Sigmoid colon (tissue), 7 donors: ENCODE results near the gene PICK1. TPM values are rescaled to one million over a fixed set of nuclear protein-coding genes. Genes with fewer than 3 reads are reported as not detected.

Experiments
- DNase-seq: peaks from one replicate; pipeline ENCODE4 v3.0.0-alpha.2; 2019
- H3K27ac ChIP-seq, 4 donors: fragments of 200-600 bp; sonication (generic); one replicate each; pipeline ENCODE4 v1.5.1; 2016 to 2019; ENCODE audit warnings: mild to moderate bottlenecking in 1 of 4
- H3K27me3 ChIP-seq, 3 donors: fragments of 200-600 bp; sonication (generic); one replicate each; pipeline ENCODE4 v1.5.1; 2019; ENCODE audit warnings: mild to moderate bottlenecking in 1 of 3
- H3K36me3 ChIP-seq, 4 donors: fragments of 200-600 bp; sonication (generic); one replicate each; pipeline ENCODE4 v1.5.1; 2016 to 2019
- H3K4me1 ChIP-seq, 4 donors: fragments of 200-600 bp; sonication (generic); one replicate each; pipeline ENCODE4 v1.5.1; 2017 to 2019
- H3K4me3 ChIP-seq, 4 donors: fragments of 200-600 bp; sonication (generic); one replicate each; pipeline ENCODE4 v1.5.1; 2017 to 2019; ENCODE audit warnings: mild to moderate bottlenecking in 2 of 4, moderate library complexity in 1 of 4
- H3K9me3 ChIP-seq, 4 donors: fragments of 200-600 bp in 3 of 4; sonication (generic) in 3 of 4; one replicate each; pipeline versions ENCODE4 v1.5.1 to v1.6.1; 2013 to 2019
- CTCF ChIP-seq, 4 experiments: fragments of 450-650 bp in 3 of 4; fragments of 200-600 bp in 1 of 4; IDR thresholded peaks; one replicate each; pipeline ENCODE4 v1.5.1; 2016 to 2019; ENCODE audit warnings: antibody characterized with exemption in 4 of 4, mild to moderate bottlenecking in 3 of 4, moderate library complexity in 2 of 4
- EP300 ChIP-seq, 4 donors: sonication (generic); formaldehyde crosslinking; IDR thresholded peaks; one replicate each; pipeline ENCODE4 v1.6.1; 2017; ENCODE audit warnings: antibody characterized with exemption in 4 of 4
- POLR2A ChIP-seq, 2 donors: fragments of 450-650 bp; IDR thresholded peaks; one replicate each; pipeline ENCODE4 v1.6.1; 2016; ENCODE audit warnings: antibody characterized with exemption in 2 of 2, mild to moderate bottlenecking in 2 of 2, moderate library complexity in 2 of 2
- POLR2AphosphoS5 ChIP-seq, 4 donors: sonication (generic); formaldehyde crosslinking; IDR thresholded peaks; one replicate each; pipeline ENCODE4 v1.6.1; 2017; ENCODE audit warnings: antibody characterized with exemption in 4 of 4
- WGBS, 2 donors: extraction: QIAGEN DNeasy Blood & Tissue Kit; methylation state at CpG; one replicate each; pipeline ENCODE4 v1.1.7; 2013; 5-methylcytosine and 5-hydroxymethylcytosine counted together
- intact Hi-C: fragments of 100-400 bp; cut with DNase I; formaldehyde crosslinking; loops from one replicate; pipeline ENCODE4 v1.15.1; 2023
- polyA plus RNA-seq, 3 donors: library from polyadenylated mRNA; stranded (reverse); fragments of 200-250 nt; gene quantifications; one replicate each; pipeline ENCODE4 v1.2.3, GENCODE V29; 2013
- total RNA-seq, 4 donors: library from RNA; depleted of rRNA; stranded (reverse); fragments of >200 nt; gene quantifications; one replicate each; pipeline ENCODE4 v1.1.0, GENCODE V29; 2016
- donor health status: healthy with polysubstance abuse.
- donor health status: Bipolar disorder and iron deficiency.
- donor health status: healthy.

PICK1 gene
- total and polyA plus RNA-seq, 7 donors, result 14.3 to 38.9 (median 21.0) TPM

GRCh38 chr22:38085056-38085455 is 27.9 kb downstream of the PICK1 start:
- Histone ChIP-seq H3K36me3 (no peaks in the 10 kb centered on the region), H3K27ac (no peak overlapping the region), H3K4me3 (no peak overlapping the region), H3K4me1 (peaks cover 0 to 39% (median 35%) of the 10 kb centered on the region in 4 donors), H3K9me3 (no peaks in the 10 kb centered on the region), H3K27me3 (peaks cover 31 to 73% (median 62%) of the 10 kb centered on the region in 3 donors)
- no peak for DNase-seq
- intact Hi-C loops, result no loop called here
- 96 to 97% methylated on average over 12 of the region's 12 CpGs for WGBS, 2 donors
- TF ChIP-seq POLR2AphosphoS5 (IDR thresholded peaks at IDR 0.05) (no peak), EP300 (IDR thresholded peaks at IDR 0.05) (no peak), CTCF (IDR thresholded peaks at IDR 0.05) (no peak), POLR2A (IDR thresholded peaks at IDR 0.05) (no peak)

- WGBS, 2 donors, result 64 to 85% methylated on average over 5 of the region's 5 CpGs
- no peaks in the 10 kb centered on the region for H3K9me3 ChIP-seq
- intact Hi-C loops, result no loop called here
- peaks cover 0 to 39% (median 35%) of the 10 kb centered on the region in 4 donors for H3K4me1 ChIP-seq
- H3K27me3 ChIP-seq, result peaks cover 31 to 70% (median 58%) of the 10 kb centered on the region in 3 donors
- TF ChIP-seq POLR2A (IDR thresholded peaks at IDR 0.05) (no peak), CTCF (IDR thresholded peaks at IDR 0.05) (no peak), EP300 (IDR thresholded peaks at IDR 0.05) (no peak), POLR2AphosphoS5 (IDR thresholded peaks at IDR 0.05) (no peak)
- H3K27ac ChIP-seq, result no peak overlapping the region
- H3K36me3 ChIP-seq, result no peaks in the 10 kb centered on the region
- H3K4me3 ChIP-seq, result no peak overlapping the region
- no peak for DNase-seq
Observed at GRCh38 chr22:38085501-38085900, 28.3 kb downstream of the PICK1 start.

- Histone ChIP-seq H3K4me3 (no peak overlapping the region), H3K27me3 (peaks cover 31 to 63% (median 51%) of the 10 kb centered on the region in 3 donors), H3K36me3 (no peaks in the 10 kb centered on the region), H3K9me3 (no peaks in the 10 kb centered on the region), H3K4me1 (peaks cover 0 to 32% (median 29%) of the 10 kb centered on the region in 4 donors), H3K27ac (no peak overlapping the region)
- WGBS, 2 donors, result 70 to 89% methylated on average over 24 to 25 of the region's 25 CpGs
- intact Hi-C loops, result no loop called here
- DNase-seq, result no peak
- TF ChIP-seq CTCF (IDR thresholded peaks at IDR 0.05) (no peak), EP300 (IDR thresholded peaks at IDR 0.05) (no peak), POLR2AphosphoS5 (IDR thresholded peaks at IDR 0.05) (no peak), POLR2A (IDR thresholded peaks at IDR 0.05) (no peak)
Observed at GRCh38 chr22:38086001-38086845, 29.0 kb downstream of the PICK1 start.

GRCh38 chr22:38086942-38087341 is 29.7 kb downstream of the PICK1 start:
- no peak overlapping the region for H3K27ac ChIP-seq
- peaks cover 26 to 55% (median 44%) of the 10 kb centered on the region in 3 donors for H3K27me3 ChIP-seq
- H3K4me3 ChIP-seq, result no peak overlapping the region
- TF ChIP-seq POLR2A (IDR thresholded peaks at IDR 0.05) (no peak), POLR2AphosphoS5 (IDR thresholded peaks at IDR 0.05) (no peak), EP300 (IDR thresholded peaks at IDR 0.05) (no peak), CTCF (IDR thresholded peaks at IDR 0.05) (no peak)
- intact Hi-C loops, result no loop called here
- peaks cover 0 to 25% (median 22%) of the 10 kb centered on the region in 4 donors for H3K4me1 ChIP-seq
- H3K9me3 ChIP-seq, result no peaks in the 10 kb centered on the region
- 87 to 91% methylated on average over 13 of the region's 13 CpGs for WGBS, 2 donors
- no peak for DNase-seq
- no peaks in the 10 kb centered on the region for H3K36me3 ChIP-seq
